K562 (cell line): ENCODE measurements around the gene CCDC137. TPM values are rescaled to one million over a fixed set of nuclear protein-coding genes. Genes with fewer than 3 reads are reported as not detected.
A peak's percentile ranks its signal among the peaks of the same experiment; 100 is the strongest.

Experiments used
- ATAC-seq: fragments of 200-7000 bp; cut with Tn5 transposase; 3 replicates; pipeline ENCODE4 v1.9.1; 2020; ENCODE audit warnings: moderate library complexity
- BruUV-seq: library from RNA; stranded (reverse); fragments of 400-500 nt; replicated peaks from 2 replicates; lab custom pipeline; 2021; lab: Mats Ljungman, UMichigan
- CTCF ChIA-PET: fragments of 300-600 bp; formaldehyde crosslinking; extraction: SDS; loops from one replicate; lab custom pipeline; 2021; ENCODE audit warnings: low intra/inter-chr PET ratio; lab: Yijun Ruan, JAX
- POLR2A ChIA-PET: fragments of 300-600, 350-650 bp; sonication (Branson Sonifier 250); formaldehyde crosslinking; extraction: SDS; loops from one replicate; lab custom pipeline; 2021; ENCODE audit warnings: antibody characterized with exemption, inconsistent platforms; lab: Yijun Ruan, JAX
- DNase-seq, 4 experiments: peaks; one replicate each; pipeline versions ENCODE4 v3.0.0 to v3.0.0-alpha.2; 2011 to 2018; ENCODE audit warnings: low spot score in 3 of 4, mixed read lengths in 3 of 4; ENCODE audit errors: extremely low read depth in 1 of 4
- FAIRE-seq: peaks from 2 replicates; lab custom pipeline; 2011; peaks lifted over from hg19 to GRCh38; lab: Jason Lieb, UNC
- H2AFZ ChIP-seq: 2 replicates; pipeline ENCODE4 v1.6.0; 2011; ENCODE audit warnings: low read depth, low read length, control low read depth, inconsistent platforms
- H3K27ac ChIP-seq: fragments of 200-600 bp; 3 replicates; pipeline ENCODE4 v1.8.0; 2011; ENCODE audit warnings: low read depth, mild to moderate bottlenecking, control low read depth, inconsistent platforms, low read length, moderate library complexity, mixed read lengths; ENCODE audit errors: extremely low read depth
- H3K27me3 ChIP-seq, 2 experiments: fragments of 300-600 bp in 1 of 2; 2 replicates in 1 of 2; 3 replicates in 1 of 2; pipeline versions ENCODE4 v1.6.0 to v1.8.0; 2011; ENCODE audit warnings: inconsistent platforms in 2 of 2, low read length in 2 of 2, mild to moderate bottlenecking in 1 of 2, mixed read lengths in 1 of 2, moderate library complexity in 1 of 2; ENCODE audit not compliant: control insufficient read depth in 2 of 2, insufficient read depth in 2 of 2
- H3K36me3 ChIP-seq: fragments of 300-600 bp; 3 replicates; pipeline ENCODE4 v1.8.0; 2011; ENCODE audit warnings: mild to moderate bottlenecking, low read length, inconsistent platforms; ENCODE audit not compliant: control insufficient read depth, insufficient read depth
- H3K4me1 ChIP-seq, 2 experiments: fragments of 200-600 bp in 1 of 2; replicated peaks in 1 of 2; 2 replicates in 1 of 2; 3 replicates in 1 of 2; pipeline versions ENCODE4 v1.5.1 to v1.8.0; 2011; ENCODE audit warnings: inconsistent platforms in 2 of 2, low read length in 2 of 2, mild to moderate bottlenecking in 1 of 2, mixed read lengths in 1 of 2, moderate library complexity in 1 of 2; ENCODE audit not compliant: control insufficient read depth in 2 of 2, insufficient read depth in 2 of 2
- H3K4me2 ChIP-seq: 2 replicates; pipeline ENCODE4 v1.6.1; 2011; ENCODE audit warnings: low read length, control low read depth, inconsistent platforms, mixed read lengths; ENCODE audit not compliant: insufficient read depth
- H3K4me3 ChIP-seq: fragments of 200-600 bp; sonication (generic), shearing (Covaris generic); 2 replicates; pipeline ENCODE4 v1.5.1; 2016; ENCODE audit warnings: control low read depth, inconsistent platforms
- H3K79me2 ChIP-seq: fragments of 200-600 bp; 3 replicates; pipeline ENCODE4 v1.8.0; 2011; ENCODE audit warnings: low read length, inconsistent platforms; ENCODE audit not compliant: control insufficient read depth, insufficient read depth
- H3K9ac ChIP-seq, 2 experiments: 2 replicates each; pipeline versions ENCODE4 v1.6.0 to v1.6.1; 2011; ENCODE audit warnings: low read depth in 2 of 2, low read length in 2 of 2, control low read depth in 1 of 2, inconsistent platforms in 1 of 2, mild to moderate bottlenecking in 1 of 2, mixed read lengths in 1 of 2; ENCODE audit not compliant: insufficient read depth in 1 of 2
- H3K9me1 ChIP-seq: one replicate; pipeline ENCODE4 v1.6.0; 2011; ENCODE audit warnings: inconsistent platforms, mild to moderate bottlenecking, low read length, moderate library complexity; ENCODE audit not compliant: control insufficient read depth, insufficient read depth
- H3K9me3 ChIP-seq: replicated peaks from 2 replicates; pipeline ENCODE4 v1.5.1; 2011; ENCODE audit warnings: low read depth, low read length, inconsistent platforms; ENCODE audit not compliant: control insufficient read depth, insufficient read depth
- H4K20me1 ChIP-seq: replicated peaks from 2 replicates; pipeline ENCODE4 v1.6.1; 2011; ENCODE audit warnings: low read length, inconsistent platforms, mixed read lengths; ENCODE audit not compliant: control insufficient read depth, insufficient read depth
- BMI1 ChIP-seq: fragments of 150-350 bp; IDR thresholded peaks from 2 replicates; pipeline ENCODE4 v1.6.1; 2014; ENCODE audit warnings: low read length
- CBFA2T3 ChIP-seq: fragments of 450-650 bp; IDR thresholded peaks from 2 replicates; pipeline ENCODE4 v1.6.1; 2017
- NR2C1 ChIP-seq, 2 experiments: fragments of 450-650 bp; IDR thresholded peaks; 2 replicates each; pipeline ENCODE4 v1.6.1; 2017; ENCODE audit warnings: mild to moderate bottlenecking in 2 of 2, antibody characterized with exemption in 1 of 2, inconsistent platforms in 1 of 2, missing compliant biosample characterization in 1 of 2, missing genetic modification characterization in 1 of 2
- PHF8 ChIP-seq: fragments of 200-600 bp; sonication (generic); IDR thresholded peaks from 2 replicates; pipeline ENCODE4 v1.6.1; 2012; ENCODE audit warnings: mixed run types, mild to moderate bottlenecking, inconsistent platforms, low read length, moderate library complexity, borderline replicate concordance
- ZNF121 ChIP-seq: sonication (generic); formaldehyde crosslinking; conservative IDR thresholded peaks from 2 replicates; pipeline ENCODE4 v1.8.0; 2022; ENCODE audit warnings: missing genetic modification reagents
- ZNF316 ChIP-seq: fragments of 450-650 bp; IDR thresholded peaks from 2 replicates; pipeline ENCODE4 v1.6.1; 2016
- WGBS: fragments of 100-300 bp; shearing (Covaris generic); methylation state at CpG from one replicate; pipeline ENCODE4 v1.1.6; 2016; ENCODE audit warnings: low coverage, mixed read lengths; ENCODE audit not compliant: insufficient coverage; ENCODE audit errors: missing lambda C conversion rate; 5-methylcytosine and 5-hydroxymethylcytosine counted together
- in situ Hi-C: fragments of 300-500 bp; cut with MboI; formaldehyde crosslinking; loops from 4 replicates; pipeline ENCODE4 v1.15.0; 2018; ENCODE audit warnings: inconsistent platforms, mixed read lengths
- intact Hi-C: fragments of 100-400 bp; cut with micrococcal nuclease; formaldehyde crosslinking; loops from 2 replicates; pipeline ENCODE4 v1.14.2; 2022
- polyA plus RNA-seq, 8 experiments: library from polyadenylated mRNA; depleted of rRNA in 4 of 8; stranded (reverse) in 5 of 8; unstranded in 3 of 8; fragments of >200 nt; fragmentation: Nextera tagmentation in 2 of 8; fragmentation: Illumina TruSeq in 1 of 8; extraction: Ambion mirVana in 2 of 8; extraction: Trizol in 1 of 8; gene quantifications; 2 replicates each; pipeline versions ENCODE4 v1.2.1 to v1.2.3, GENCODE V29; 2011 to 2014; ENCODE audit warnings: inconsistent platforms in 1 of 8, missing spikeins in 1 of 8
- total RNA-seq, 7 experiments: library from RNA; depleted of rRNA in 6 of 7; stranded (reverse); fragments of >200 nt in 6 of 7; fragmentation: Illumina TruSeq in 2 of 7; extraction: Trizol in 2 of 7; gene quantifications; 2 replicates each; pipeline versions ENCODE4 v1.2.1 to v1.2.3, GENCODE V29; 2011 to 2021; ENCODE audit warnings: low replicate concordance in 1 of 7
- TF ChIP-seq, protein P1 (sequence below): sonication (generic); formaldehyde crosslinking; IDR thresholded peaks from 2 replicates; pipeline ENCODE4 v1.8.0; 2023; ENCODE audit warnings: mild to moderate bottlenecking, missing genetic modification reagents

Gene CCDC137
- total and polyA plus RNA-seq, 9 of the 15 experiments (the other 6 are each of a cell fraction or from before 2014, with no cell fraction given): 2.3 to 68.1 (median 38.3) TPM

DNA sequence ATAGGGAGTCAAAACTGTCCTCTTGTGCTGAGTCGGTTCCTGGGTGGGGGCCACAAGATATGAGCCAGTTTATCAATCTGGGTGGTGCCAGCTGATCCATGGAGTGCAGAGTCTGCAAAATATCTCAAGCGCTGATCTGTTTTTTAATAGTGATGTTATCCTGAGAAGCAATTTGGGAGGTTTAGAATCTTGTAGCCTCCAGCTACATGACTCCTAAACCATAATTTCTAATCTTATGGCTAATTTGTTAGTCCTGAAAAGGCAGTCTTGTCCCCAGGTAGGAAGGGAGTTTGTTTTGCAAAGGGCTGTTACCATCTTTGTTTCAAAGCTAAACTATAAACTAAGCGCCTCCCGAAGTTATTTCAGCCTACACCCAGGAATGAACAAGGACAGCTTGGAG is 27.9 kb upstream of the CCDC137 start:
- no peak for DNase-seq
- peak overlapping the region in 1 of 2 experiments; percentile 74; a peak in 1 of 4 replicates for H3K9ac ChIP-seq
- peaks cover 33% of the 10 kb centered on the region for H3K79me2 ChIP-seq
- no peak overlapping the region for H3K4me3 ChIP-seq
- no TSS peak for BruUV-seq
- no peak overlapping the region for H3K4me2 ChIP-seq
- ATAC-seq: no peak
- H3K36me3 ChIP-seq: peaks cover 13% of the 10 kb centered on the region; the same call in 2 of the 3 replicates
- H2AFZ ChIP-seq: 0 out of 2 replicates have a peak overlapping the region, but pooled peaks have one; percentile 44
- TF ChIP-seq BMI1 (no peak), NR2C1 (IDR thresholded peaks at IDR 0.05) (no peak), NR2C1 (tag; IDR thresholded peaks at IDR 0.05) (0 out of 2 replicates have a peak, but pooled peaks have one; percentile 20), PHF8 (no peak), CBFA2T3 (0 out of 2 replicates have a peak, but pooled peaks have one; percentile 14), ZNF316 (0 out of 2 replicates have a peak, but pooled peaks have one; percentile 5)
- H3K27ac ChIP-seq: no peak overlapping the region
- CTCF ChIA-PET: no interaction called here
- POLR2A ChIA-PET: interaction anchor here (0.9 to 1.2 kb wide), 3 partner anchors 8 to 21 kb away, joined by 3 to 5 read pairs (median 3); no protein-coding TSS in a partner anchor
- no peak for FAIRE-seq
- peaks cover 21 to 32% of the 10 kb centered on the region in 2 experiments; a peak in 4 of 5 replicates for H3K4me1 ChIP-seq
- no peaks in the 10 kb centered on the region for H3K27me3 ChIP-seq
- no peaks in the 10 kb centered on the region for H3K9me1 ChIP-seq
- in situ Hi-C loops (no loop called here), intact Hi-C loops (no loop called here)
- 36% methylated on average over 3 of the region's 4 CpGs for WGBS
- no peaks in the 10 kb centered on the region for H3K9me3 ChIP-seq
- peaks cover 6% of the 10 kb centered on the region for H4K20me1 ChIP-seq

DNA sequence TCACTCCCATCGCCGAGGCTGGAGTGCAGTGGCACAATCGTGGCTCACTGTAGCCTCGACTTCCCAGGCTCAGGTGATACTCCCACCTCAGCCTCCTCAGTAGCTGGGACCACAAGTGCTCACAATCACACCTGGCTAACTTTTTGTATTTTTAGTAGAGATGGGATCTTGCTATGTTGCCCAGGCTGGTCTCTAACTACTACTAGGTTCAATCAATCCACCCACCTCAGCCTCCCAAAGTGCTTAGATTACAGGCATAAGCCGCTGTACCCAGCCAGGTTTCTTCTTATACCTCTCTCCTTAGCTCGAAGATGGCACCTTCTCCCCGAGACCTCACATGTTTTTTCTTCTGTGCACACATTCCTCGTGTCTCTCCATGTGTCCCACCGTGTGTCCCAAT is 26.5 kb upstream of the CCDC137 start:
- ChIA-PET CTCF (no interaction called here), POLR2A (interaction anchor here (0.6 to 1.1 kb wide), 3 partner anchors 20 to 449 kb away, joined by 3 read pairs; partner anchors contain the start of genes ARL16 and HGS)
- TF ChIP-seq ZNF121 (CRISPR knock-in tag): peak; percentile 81
- TF ChIP-seq, protein P1, sequence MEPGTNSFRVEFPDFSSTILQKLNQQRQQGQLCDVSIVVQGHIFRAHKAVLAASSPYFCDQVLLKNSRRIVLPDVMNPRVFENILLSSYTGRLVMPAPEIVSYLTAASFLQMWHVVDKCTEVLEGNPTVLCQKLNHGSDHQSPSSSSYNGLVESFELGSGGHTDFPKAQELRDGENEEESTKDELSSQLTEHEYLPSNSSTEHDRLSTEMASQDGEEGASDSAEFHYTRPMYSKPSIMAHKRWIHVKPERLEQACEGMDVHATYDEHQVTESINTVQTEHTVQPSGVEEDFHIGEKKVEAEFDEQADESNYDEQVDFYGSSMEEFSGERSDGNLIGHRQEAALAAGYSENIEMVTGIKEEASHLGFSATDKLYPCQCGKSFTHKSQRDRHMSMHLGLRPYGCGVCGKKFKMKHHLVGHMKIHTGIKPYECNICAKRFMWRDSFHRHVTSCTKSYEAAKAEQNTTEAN (CRISPR knock-in tag): no peak
- H3K4me2 ChIP-seq: no peak overlapping the region
- intact Hi-C loops: no loop called here
- peaks cover 6% of the 10 kb centered on the region for H4K20me1 ChIP-seq
- ATAC-seq (no peak), FAIRE-seq (no peak), DNase-seq (no peak)
- no peak overlapping the region for H3K9ac ChIP-seq
- H3K4me3 ChIP-seq: no peak overlapping the region
- H3K79me2 ChIP-seq: peaks cover 20% of the 10 kb centered on the region
- no peaks in the 10 kb centered on the region for H3K9me1 ChIP-seq
- peaks cover 27 to 40% of the 10 kb centered on the region in 2 experiments; a peak in 4 of 5 replicates for H3K4me1 ChIP-seq
- H3K27ac ChIP-seq: no peak overlapping the region
- no peaks in the 10 kb centered on the region for H3K9me3 ChIP-seq
- no peaks in the 10 kb centered on the region for H3K27me3 ChIP-seq
- in situ Hi-C loops: no loop called here
- WGBS: 76% methylated on average over 4 of the region's 9 CpGs
- H3K36me3 ChIP-seq: peaks cover 4% of the 10 kb centered on the region; the same call in 2 of the 3 replicates
- H2AFZ ChIP-seq: no peak overlapping the region
- BruUV-seq: no TSS peak
